A549 (cell line): Measurements from ENCODE around the gene ACVR2A. TPM values are rescaled to one million over a fixed set of nuclear protein-coding genes. Genes with fewer than 3 reads are reported as not detected.

Experiments
- ATAC-seq, 2 experiments: fragments of 200-7000 bp in 1 of 2; fragments of >200 bp in 1 of 2; cut with Nextera tagmentation in 1 of 2; cut with Tn5 transposase in 1 of 2; 3 replicates each; pipeline versions ENCODE4 v1.8.0 to v1.9.1; 2018 to 2020; ENCODE audit warnings: mild to moderate bottlenecking in 1 of 2, moderate library complexity in 1 of 2
- CTCF ChIA-PET: fragments of 300-600 bp; sonication (Branson Sonifier 250); formaldehyde crosslinking; extraction: SDS; loops from one replicate; lab custom pipeline; 2021; ENCODE audit warnings: antibody characterized with exemption, inconsistent platforms; lab: Yijun Ruan, JAX
- POLR2A ChIA-PET: fragments of 350-600 bp; formaldehyde crosslinking; extraction: SDS; loops from one replicate; lab custom pipeline; 2021; ENCODE audit warnings: antibody characterized with exemption, inconsistent platforms; lab: Yijun Ruan, JAX
- DNase-seq, 2 experiments: peaks; one replicate each; pipeline versions ENCODE4 v3.0.0 to v3.0.0-alpha.2; 2011 to 2016; ENCODE audit warnings: low read depth in 1 of 2, low spot score in 1 of 2
- FAIRE-seq: peaks from 2 replicates; lab custom pipeline; 2011; peaks lifted over from hg19 to GRCh38; lab: Jason Lieb, UNC
- H3K27ac ChIP-seq, 2 experiments: fragments of >200 bp; sonication (Bioruptor Twin); formaldehyde crosslinking; 3 replicates each; pipeline ENCODE4 v1.5.1; 2016 to 2017
- H3K4me1 ChIP-seq: fragments of >200 bp; sonication (Bioruptor Twin); formaldehyde crosslinking; 3 replicates; pipeline ENCODE4 v1.6.1; 2016
- H3K4me2 ChIP-seq: fragments of >200 bp; sonication (Bioruptor Twin); formaldehyde crosslinking; 3 replicates; pipeline ENCODE4 v1.6.1; 2016
- H3K4me3 ChIP-seq: fragments of >200 bp; sonication (Bioruptor Twin); formaldehyde crosslinking; 3 replicates; pipeline ENCODE4 v1.5.1; 2016
- H3K9me3 ChIP-seq: fragments of >200 bp; sonication (Bioruptor Twin); formaldehyde crosslinking; 3 replicates; pipeline ENCODE4 v1.6.1; 2016
- BHLHE40 ChIP-seq: IDR thresholded peaks from 2 replicates; pipeline ENCODE4 v1.6.1; 2012; ENCODE audit warnings: low read depth, low read length, inconsistent platforms
- CBX2 ChIP-seq: fragments of 200-600 bp; sonication (generic); IDR thresholded peaks from 2 replicates; pipeline ENCODE4 v1.6.1; 2016; ENCODE audit warnings: low read depth, mild to moderate bottlenecking, borderline replicate concordance
- CEBPB ChIP-seq, 2 experiments: fragments of >200 bp in 1 of 2; sonication (Bioruptor Twin) in 1 of 2; formaldehyde crosslinking in 1 of 2; IDR thresholded peaks; 2 replicates each; pipeline ENCODE4 v1.6.1; 2012 to 2016
- CHD4 ChIP-seq: fragments of 200-600 bp; sonication (generic); IDR thresholded peaks from 2 replicates; pipeline ENCODE4 v1.6.1; 2016; ENCODE audit warnings: antibody characterized with exemption, mild to moderate bottlenecking, borderline replicate concordance
- ESRRA ChIP-seq: fragments of 150-350 bp; IDR thresholded peaks from 2 replicates; pipeline ENCODE4 v1.6.1; 2014; ENCODE audit warnings: mild to moderate bottlenecking, low read length, borderline replicate concordance
- FOSB ChIP-seq: fragments of 250-450 bp; sonication (Bioruptor Pico); IDR thresholded peaks from 2 replicates; pipeline ENCODE4 v1.5.0; 2020; ENCODE audit warnings: mild to moderate bottlenecking, moderate library complexity
- FOSL2 ChIP-seq, 2 experiments: fragments of 450-650 bp in 1 of 2; fragments of >200 bp in 1 of 2; sonication (Bioruptor Twin) in 1 of 2; formaldehyde crosslinking; IDR thresholded peaks; 2 replicates each; pipeline versions ENCODE4 v1.5.0 to v1.6.1; 2016 to 2020; ENCODE audit warnings: mild to moderate bottlenecking in 1 of 2, moderate library complexity in 1 of 2
- HOXB13 ChIP-seq: fragments of 250-450 bp; sonication (Bioruptor Pico); IDR thresholded peaks from 2 replicates; pipeline ENCODE4 v1.5.0; 2020; ENCODE audit warnings: low read depth, mild to moderate bottlenecking, moderate library complexity
- JUNB ChIP-seq: fragments of >200 bp; sonication (Bioruptor Twin); formaldehyde crosslinking; IDR thresholded peaks from 2 replicates; pipeline ENCODE4 v1.6.1; 2016
- MAFK ChIP-seq: fragments of 450-650 bp; IDR thresholded peaks from 2 replicates; pipeline ENCODE4 v1.6.1; 2014; ENCODE audit not compliant: partially characterized antibody
- NFE2L2 ChIP-seq: fragments of 150-350 bp; conservative IDR thresholded peaks from 2 replicates; pipeline ENCODE4 v1.6.1; 2014; ENCODE audit warnings: low read length
- NPAS2 ChIP-seq: fragments of 250-450 bp; sonication (Bioruptor Pico); IDR thresholded peaks from 2 replicates; pipeline ENCODE4 v1.8.0; 2022; ENCODE audit warnings: mild to moderate bottlenecking, moderate library complexity, borderline replicate concordance
- PHF8 ChIP-seq: fragments of 200-600 bp; sonication (generic); IDR thresholded peaks from 2 replicates; pipeline ENCODE4 v1.6.1; 2016; ENCODE audit warnings: low read depth, mild to moderate bottlenecking, antibody characterized with exemption, moderate library complexity, borderline replicate concordance
- RAD21 ChIP-seq, 2 experiments: fragments of >200 bp in 1 of 2; sonication (Bioruptor Twin) in 1 of 2; formaldehyde crosslinking in 1 of 2; IDR thresholded peaks in 1 of 2; conservative IDR thresholded peaks in 1 of 2; 2 replicates in 1 of 2; 3 replicates in 1 of 2; pipeline ENCODE4 v1.6.1; 2012 to 2018; ENCODE audit warnings: inconsistent platforms in 1 of 2
- RCOR1 ChIP-seq: fragments of 150-350 bp; IDR thresholded peaks from 2 replicates; pipeline ENCODE4 v1.6.1; 2014; ENCODE audit warnings: antibody characterized with exemption, low read length, low read depth
- SREBF2 ChIP-seq: fragments of 450-650 bp; IDR thresholded peaks from 2 replicates; pipeline ENCODE4 v1.6.1; 2014; ENCODE audit warnings: mild to moderate bottlenecking, moderate library complexity
- WGBS: methylation state at CpG from one replicate; pipeline ENCODE4 v1.1.6; 2017; ENCODE audit errors: missing lambda C conversion rate; 5-methylcytosine and 5-hydroxymethylcytosine counted together
- polyA plus RNA-seq, 4 experiments: library from polyadenylated mRNA; depleted of rRNA in 3 of 4; stranded (reverse); fragments of >200 nt; fragmentation: RNase III in 1 of 4; extraction: RNeasy Plus Mini Kit Qiagen cat#74134 plus additional on column Dnase treatment in 1 of 4; gene quantifications; 2 replicates in 3 of 4; 3 replicates in 1 of 4; pipeline ENCODE4 v1.2.3, GENCODE V29; 2011 to 2017
- TF ChIP-seq, protein P1 (sequence below): fragments of 150-350 bp; IDR thresholded peaks from 2 replicates; pipeline ENCODE4 v1.6.1; 2014; ENCODE audit warnings: low read depth, mild to moderate bottlenecking, low read length
- TF ChIP-seq, protein P2 (sequence below): fragments of >200 bp; sonication (Bioruptor Twin); formaldehyde crosslinking; IDR thresholded peaks from 2 replicates; pipeline ENCODE4 v1.6.1; 2016
- TF ChIP-seq, protein P3 (sequence below): fragments of >200 bp; sonication (Bioruptor Twin); formaldehyde crosslinking; IDR thresholded peaks from 3 replicates; pipeline ENCODE4 v1.6.1; 2016
- TF ChIP-seq, protein P4 (sequence below): IDR thresholded peaks from 2 replicates; pipeline ENCODE4 v1.6.1; 2012
- TF ChIP-seq, protein P5 (sequence below): fragments of 200-600 bp; sonication (generic); IDR thresholded peaks from 2 replicates; pipeline ENCODE4 v1.6.1; 2016; ENCODE audit warnings: antibody characterized with exemption, mild to moderate bottlenecking, moderate library complexity

Gene ACVR2A
- polyA plus RNA-seq, 2 of the 4 experiments (the other 2 are of a cell fraction) = 2.6 to 5.7 TPM

DNA sequence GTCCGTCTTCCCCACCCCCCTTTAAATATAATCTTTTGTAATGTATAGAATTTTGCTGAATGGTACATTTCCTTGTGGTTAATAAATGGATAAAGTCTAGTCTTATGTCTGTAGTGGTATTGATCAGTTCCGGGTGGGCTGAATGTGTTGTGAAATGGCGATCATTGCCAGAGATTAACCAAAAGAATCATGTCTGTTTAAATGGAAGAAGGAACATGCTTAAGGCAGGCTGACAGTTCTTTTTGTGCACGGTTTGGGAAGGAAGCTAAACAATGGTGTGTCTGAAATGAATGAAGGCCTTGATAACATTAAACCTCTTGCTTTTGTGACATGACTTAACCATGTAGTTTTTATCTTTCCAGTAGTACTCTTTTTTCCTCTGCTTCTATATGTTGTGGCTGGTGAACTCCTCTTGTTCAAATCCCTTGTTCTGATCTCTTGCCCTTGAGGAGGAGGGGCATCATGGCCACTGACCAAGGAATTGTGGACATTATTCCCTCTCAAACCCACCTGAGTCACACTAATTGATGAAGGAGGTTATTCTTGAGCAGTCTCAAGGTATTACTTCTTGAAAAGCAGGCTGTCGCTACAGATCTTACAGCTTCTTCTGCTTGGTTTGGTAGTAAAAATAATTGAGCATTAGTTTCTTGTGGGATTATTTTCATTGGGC, 1.7 kb downstream of the ACVR2A start:
- no peak for FAIRE-seq

DNA sequence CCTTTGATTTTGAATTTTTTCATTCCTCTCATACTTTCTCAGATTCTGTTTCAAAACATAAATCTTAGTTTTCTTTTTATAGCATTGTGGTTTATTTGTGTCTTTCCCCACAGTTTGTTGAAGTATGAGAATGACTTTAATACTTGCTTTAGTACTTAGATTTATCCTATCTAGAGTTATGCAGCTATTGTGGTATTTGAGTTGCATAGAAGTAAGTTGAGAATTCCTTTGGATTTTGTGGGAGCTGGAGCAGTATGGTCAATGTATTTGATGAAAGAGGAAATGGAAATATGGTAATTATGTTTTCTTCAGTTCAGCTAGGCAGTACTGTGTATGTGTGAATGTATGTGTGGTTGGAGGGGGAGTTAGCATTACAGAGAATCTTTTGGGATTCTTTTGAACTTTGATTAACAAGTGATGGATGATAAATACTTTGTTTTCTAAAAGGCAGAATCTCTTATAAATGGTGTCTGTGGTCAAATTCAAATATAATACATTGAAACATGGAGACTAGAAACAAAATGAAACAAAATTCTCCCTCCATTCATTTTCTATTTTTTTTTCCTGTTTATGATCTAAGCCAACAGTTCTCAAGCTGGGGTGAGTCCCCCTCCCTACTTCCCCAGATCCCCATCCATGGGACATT, 3.0 kb downstream of the ACVR2A start:
- Histone ChIP-seq H3K9me3 (no peaks in the 10 kb centered on the region), H3K4me2 (no peak overlapping the region), H3K4me1 (peaks cover 16% of the 10 kb centered on the region; the same call in 2 of the 3 replicates), H3K27ac (no peak overlapping the region), H3K4me3 (no peak overlapping the region)
- POLR2A ChIA-PET = no interaction called here
- DNase-seq (no peak), FAIRE-seq (no peak), ATAC-seq (no peak)
- no peak for TF ChIP-seq BHLHE40
- TF ChIP-seq, protein P1, sequence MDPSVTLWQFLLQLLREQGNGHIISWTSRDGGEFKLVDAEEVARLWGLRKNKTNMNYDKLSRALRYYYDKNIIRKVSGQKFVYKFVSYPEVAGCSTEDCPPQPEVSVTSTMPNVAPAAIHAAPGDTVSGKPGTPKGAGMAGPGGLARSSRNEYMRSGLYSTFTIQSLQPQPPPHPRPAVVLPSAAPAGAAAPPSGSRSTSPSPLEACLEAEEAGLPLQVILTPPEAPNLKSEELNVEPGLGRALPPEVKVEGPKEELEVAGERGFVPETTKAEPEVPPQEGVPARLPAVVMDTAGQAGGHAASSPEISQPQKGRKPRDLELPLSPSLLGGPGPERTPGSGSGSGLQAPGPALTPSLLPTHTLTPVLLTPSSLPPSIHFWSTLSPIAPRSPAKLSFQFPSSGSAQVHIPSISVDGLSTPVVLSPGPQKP = no peak
- CTCF ChIA-PET = no interaction called here

More for the DNA sequence above, 1.7 kb downstream of the ACVR2A start:
- Histone ChIP-seq H3K4me3 (no peak overlapping the region), H3K4me1 (peaks cover 15% of the 10 kb centered on the region; the same call in 2 of the 3 replicates), H3K27ac (no peak overlapping the region), H3K9me3 (no peaks in the 10 kb centered on the region), H3K4me2 (peak overlapping the region; percentile 98)
- no peak for TF ChIP-seq CBX2
- TF ChIP-seq RAD21 (conservative IDR thresholded peaks at IDR 0.05 in 1 of 2, IDR thresholded peaks at IDR 0.05 in 1 of 2) = no peak
- TF ChIP-seq ESRRA = no peak
- POLR2A ChIA-PET = no interaction called here
- DNase-seq = no peak
- no peak for ATAC-seq
- CTCF ChIA-PET = no interaction called here
- 86% methylated on average over 5 of the region's 5 CpGs for WGBS

DNA sequence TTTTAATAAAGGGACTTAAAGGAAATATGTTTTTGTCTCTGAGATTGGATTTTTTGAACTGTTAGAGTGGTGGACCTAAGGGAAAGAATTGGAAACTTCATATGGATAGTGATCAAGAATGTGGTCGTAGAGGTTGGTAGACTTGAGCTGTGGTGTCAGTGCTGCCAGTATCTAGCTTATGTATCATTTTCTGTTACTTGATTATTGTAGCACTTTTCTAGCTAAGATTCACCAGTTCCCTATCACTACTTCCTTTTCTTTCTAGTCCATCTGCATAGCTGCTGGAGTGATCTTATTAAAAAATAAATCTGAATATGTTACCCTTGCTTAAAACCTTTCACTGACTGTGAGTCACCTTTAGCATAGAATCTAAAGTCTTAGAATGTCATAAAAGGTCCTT, 6.0 kb downstream of the ACVR2A start:
- Histone ChIP-seq H3K27ac (no peak overlapping the region), H3K4me3 (no peak overlapping the region), H3K4me1 (peaks cover 12% of the 10 kb centered on the region; the same call in 2 of the 3 replicates), H3K9me3 (no peaks in the 10 kb centered on the region), H3K4me2 (no peak overlapping the region)
- no peak for FAIRE-seq
- POLR2A ChIA-PET = no interaction called here
- TF ChIP-seq, protein P2, sequence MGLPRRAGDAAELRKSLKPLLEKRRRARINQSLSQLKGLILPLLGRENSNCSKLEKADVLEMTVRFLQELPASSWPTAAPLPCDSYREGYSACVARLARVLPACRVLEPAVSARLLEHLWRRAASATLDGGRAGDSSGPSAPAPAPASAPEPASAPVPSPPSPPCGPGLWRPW = no peak
- TF ChIP-seq FOSL2 (IDR thresholded peaks at IDR 0.05) (no peak), FOSL2 (CRISPR knock-in tag; IDR thresholded peaks at IDR 0.05) (no peak), MAFK (no peak), NFE2L2 (no peak), BHLHE40 (no peak), NPAS2 (CRISPR knock-in tag) (no peak), JUNB (no peak), CBX2 (no peak), PHF8 (no peak), CHD4 (no peak), FOSB (no peak), SREBF2 (no peak), CEBPB (IDR thresholded peaks at IDR 0.05) (no peak), HOXB13 (CRISPR knock-in tag) (no peak), RCOR1 (no peak)
- TF ChIP-seq, protein P3, sequence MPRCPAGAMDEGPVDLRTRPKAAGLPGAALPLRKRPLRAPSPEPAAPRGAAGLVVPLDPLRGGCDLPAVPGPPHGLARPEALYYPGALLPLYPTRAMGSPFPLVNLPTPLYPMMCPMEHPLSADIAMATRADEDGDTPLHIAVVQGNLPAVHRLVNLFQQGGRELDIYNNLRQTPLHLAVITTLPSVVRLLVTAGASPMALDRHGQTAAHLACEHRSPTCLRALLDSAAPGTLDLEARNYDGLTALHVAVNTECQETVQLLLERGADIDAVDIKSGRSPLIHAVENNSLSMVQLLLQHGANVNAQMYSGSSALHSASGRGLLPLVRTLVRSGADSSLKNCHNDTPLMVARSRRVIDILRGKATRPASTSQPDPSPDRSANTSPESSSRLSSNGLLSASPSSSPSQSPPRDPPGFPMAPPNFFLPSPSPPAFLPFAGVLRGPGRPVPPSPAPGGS = no peak
- TF ChIP-seq, protein P4, sequence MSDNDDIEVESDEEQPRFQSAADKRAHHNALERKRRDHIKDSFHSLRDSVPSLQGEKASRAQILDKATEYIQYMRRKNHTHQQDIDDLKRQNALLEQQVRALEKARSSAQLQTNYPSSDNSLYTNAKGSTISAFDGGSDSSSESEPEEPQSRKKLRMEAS = no peak
- TF ChIP-seq, protein P5, sequence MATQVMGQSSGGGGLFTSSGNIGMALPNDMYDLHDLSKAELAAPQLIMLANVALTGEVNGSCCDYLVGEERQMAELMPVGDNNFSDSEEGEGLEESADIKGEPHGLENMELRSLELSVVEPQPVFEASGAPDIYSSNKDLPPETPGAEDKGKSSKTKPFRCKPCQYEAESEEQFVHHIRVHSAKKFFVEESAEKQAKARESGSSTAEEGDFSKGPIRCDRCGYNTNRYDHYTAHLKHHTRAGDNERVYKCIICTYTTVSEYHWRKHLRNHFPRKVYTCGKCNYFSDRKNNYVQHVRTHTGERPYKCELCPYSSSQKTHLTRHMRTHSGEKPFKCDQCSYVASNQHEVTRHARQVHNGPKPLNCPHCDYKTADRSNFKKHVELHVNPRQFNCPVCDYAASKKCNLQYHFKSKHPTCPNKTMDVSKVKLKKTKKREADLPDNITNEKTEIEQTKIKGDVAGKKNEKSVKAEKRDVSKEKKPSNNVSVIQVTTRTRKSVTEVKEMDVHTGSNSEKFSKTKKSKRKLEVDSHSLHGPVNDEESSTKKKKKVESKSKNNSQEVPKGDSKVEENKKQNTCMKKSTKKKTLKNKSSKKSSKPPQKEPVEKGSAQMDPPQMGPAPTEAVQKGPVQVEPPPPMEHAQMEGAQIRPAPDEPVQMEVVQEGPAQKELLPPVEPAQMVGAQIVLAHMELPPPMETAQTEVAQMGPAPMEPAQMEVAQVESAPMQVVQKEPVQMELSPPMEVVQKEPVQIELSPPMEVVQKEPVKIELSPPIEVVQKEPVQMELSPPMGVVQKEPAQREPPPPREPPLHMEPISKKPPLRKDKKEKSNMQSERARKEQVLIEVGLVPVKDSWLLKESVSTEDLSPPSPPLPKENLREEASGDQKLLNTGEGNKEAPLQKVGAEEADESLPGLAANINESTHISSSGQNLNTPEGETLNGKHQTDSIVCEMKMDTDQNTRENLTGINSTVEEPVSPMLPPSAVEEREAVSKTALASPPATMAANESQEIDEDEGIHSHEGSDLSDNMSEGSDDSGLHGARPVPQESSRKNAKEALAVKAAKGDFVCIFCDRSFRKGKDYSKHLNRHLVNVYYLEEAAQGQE = no peak
- ATAC-seq = no peak
- CTCF ChIA-PET = no interaction called here
- no peak for DNase-seq
- 78% methylated on average over 1 of the region's 1 CpG for WGBS
